BLaER1 treated with 17β-estradiol and CSF1 and Interleukin-3, amounts not matched to agents 10 nM and 100 nM (cell line): ENCODE data around the gene LRRC26.
A peak's percentile ranks its signal among the peaks of the same experiment; 100 is the strongest.

ENCODE experiments used
- H3K27ac ChIP-seq, 11 experiments: shearing (Covaris generic); formaldehyde crosslinking; 2 replicates each; pipeline ENCODE4 v1.8.1; 2022
- H3K27me3 ChIP-seq, 11 experiments: shearing (Covaris generic); formaldehyde crosslinking; 2 replicates each; pipeline ENCODE4 v1.8.1; 2022
- H3K36me3 ChIP-seq, 11 experiments: shearing (Covaris generic); formaldehyde crosslinking; 2 replicates each; pipeline ENCODE4 v1.8.1; 2022
- H3K4me1 ChIP-seq, 10 experiments: shearing (Covaris generic); formaldehyde crosslinking; 2 replicates each; pipeline ENCODE4 v1.8.1; 2022
- H3K4me2 ChIP-seq, 11 experiments: shearing (Covaris generic); formaldehyde crosslinking; 2 replicates each; pipeline ENCODE4 v1.8.1; 2022
- H3K4me3 ChIP-seq, 10 experiments: shearing (Covaris generic); formaldehyde crosslinking; 2 replicates each; pipeline ENCODE4 v1.8.1; 2022
- H3K9ac ChIP-seq, 11 experiments: shearing (Covaris generic); formaldehyde crosslinking; 2 replicates each; pipeline ENCODE4 v1.8.1; 2022
- H3K9me3 ChIP-seq, 11 experiments: shearing (Covaris generic); formaldehyde crosslinking; replicated peaks in 1 of 11; 2 replicates each; pipeline ENCODE4 v1.8.1; 2022
- H4K20me1 ChIP-seq, 11 experiments: shearing (Covaris generic); formaldehyde crosslinking; 2 replicates each; pipeline ENCODE4 v1.8.1; 2022
- Cebpa-rat ChIP-seq, 11 experiments: shearing (Covaris generic); IDR thresholded peaks; 2 replicates each; pipeline ENCODE4 v1.8.1; 2022

LRRC26 gene

GRCh38 chr9:137146527-137146918 is 23.3 kb downstream of the LRRC26 start:
- no peaks in the 10 kb centered on the region for H3K9me3 ChIP-seq
- H3K4me3 ChIP-seq = no peak overlapping the region
- H3K4me2 ChIP-seq = no peak overlapping the region
- H3K4me1 ChIP-seq = peaks cover 12 to 44% (median 30%) of the 10 kb centered on the region in 10 experiments; a peak in 19 of 20 replicates
- H3K27ac ChIP-seq = no peak overlapping the region
- H4K20me1 ChIP-seq = peaks cover 0 to 37% (median 2%) of the 10 kb centered on the region in 11 experiments; a peak in 7 of 22 replicates
- no peaks in the 10 kb centered on the region for H3K36me3 ChIP-seq
- TF ChIP-seq Cebpa-rat (IDR thresholded peaks at IDR 0.05) = no peak
- no peak overlapping the region for H3K9ac ChIP-seq
- H3K27me3 ChIP-seq = peaks cover 0 to 25% (median 7%) of the 10 kb centered on the region in 11 experiments; a peak in 11 of 22 replicates

GRCh38 chr9:137145731-137146526 is 23.9 kb downstream of the LRRC26 start:
- no peaks in the 10 kb centered on the region for H3K9me3 ChIP-seq
- TF ChIP-seq Cebpa-rat (IDR thresholded peaks at IDR 0.05) = no peak
- peaks cover 12 to 47% (median 30%) of the 10 kb centered on the region in 10 experiments; a peak in 19 of 20 replicates for H3K4me1 ChIP-seq
- H3K9ac ChIP-seq = no peak overlapping the region
- H3K27me3 ChIP-seq = peaks cover 5 to 31% (median 13%) of the 10 kb centered on the region in 11 experiments; a peak in 18 of 22 replicates
- H3K36me3 ChIP-seq = no peaks in the 10 kb centered on the region
- H4K20me1 ChIP-seq = peaks cover 0 to 43% (median 2%) of the 10 kb centered on the region in 11 experiments; a peak in 7 of 22 replicates
- H3K27ac ChIP-seq = no peak overlapping the region
- H3K4me3 ChIP-seq = no peak overlapping the region
- H3K4me2 ChIP-seq = no peak overlapping the region

- Histone ChIP-seq H3K9ac (no peak overlapping the region), H3K4me1 (peaks cover 9 to 42% (median 21%) of the 10 kb centered on the region in 10 experiments; a peak in 18 of 20 replicates), H3K4me3 (no peak overlapping the region), H3K9me3 (peaks cover 0 to 4% (median 0%) of the 10 kb centered on the region in 11 experiments; a peak in 1 of 22 replicates), H3K36me3 (no peaks in the 10 kb centered on the region), H3K27me3 (peaks cover 28 to 55% (median 38%) of the 10 kb centered on the region in 11 experiments), H3K4me2 (peak overlapping the region in 3 of 11 experiments; percentile 3 to 10 (median 6); a peak in 3 of 22 replicates), H4K20me1 (peaks cover 0 to 52% (median 6%) of the 10 kb centered on the region in 11 experiments; a peak in 11 of 22 replicates), H3K27ac (no peak overlapping the region)
- no peak for TF ChIP-seq Cebpa-rat (IDR thresholded peaks at IDR 0.05)
These were observed 26.4 kb downstream of the LRRC26 start for GRCh38 chr9:137143459-137143858.

- Histone ChIP-seq H3K4me2 (no peak overlapping the region), H3K27me3 (peaks cover 40 to 67% (median 50%) of the 10 kb centered on the region in 11 experiments), H3K27ac (no peak overlapping the region), H3K4me1 (peaks cover 7 to 40% (median 18%) of the 10 kb centered on the region in 10 experiments; a peak in 18 of 20 replicates), H3K9ac (no peak overlapping the region), H4K20me1 (peaks cover 0 to 58% (median 9%) of the 10 kb centered on the region in 11 experiments; a peak in 11 of 22 replicates), H3K9me3 (peaks cover 0 to 4% (median 0%) of the 10 kb centered on the region in 11 experiments; a peak in 1 of 22 replicates), H3K4me3 (no peak overlapping the region), H3K36me3 (no peaks in the 10 kb centered on the region)
- no peak for TF ChIP-seq Cebpa-rat (IDR thresholded peaks at IDR 0.05)
These were observed 27.6 kb downstream of the LRRC26 start for GRCh38 chr9:137141976-137142936.

GRCh38 chr9:137141050-137141810 is 28.6 kb downstream of the LRRC26 start:
- Histone ChIP-seq H3K36me3 (no peaks in the 10 kb centered on the region), H3K9me3 (peaks cover 0 to 4% (median 0%) of the 10 kb centered on the region in 11 experiments; a peak in 1 of 22 replicates), H3K4me3 (no peak overlapping the region), H4K20me1 (peaks cover 0 to 64% (median 9%) of the 10 kb centered on the region in 11 experiments; a peak in 11 of 22 replicates), H3K27ac (no peak overlapping the region), H3K27me3 (peaks cover 51 to 78% (median 60%) of the 10 kb centered on the region in 11 experiments), H3K4me2 (no peak overlapping the region), H3K9ac (no peak overlapping the region), H3K4me1 (peaks cover 6 to 38% (median 16%) of the 10 kb centered on the region in 10 experiments; a peak in 16 of 20 replicates)
- TF ChIP-seq Cebpa-rat (IDR thresholded peaks at IDR 0.05) = no peak

- peaks cover 6 to 40% (median 16%) of the 10 kb centered on the region in 10 experiments; a peak in 16 of 20 replicates for H3K4me1 ChIP-seq
- TF ChIP-seq Cebpa-rat (IDR thresholded peaks at IDR 0.05) = no peak
- H3K4me3 ChIP-seq = no peak overlapping the region
- H3K27me3 ChIP-seq = peaks cover 58 to 86% (median 68%) of the 10 kb centered on the region in 11 experiments
- peaks cover 0 to 68% (median 9%) of the 10 kb centered on the region in 11 experiments; a peak in 11 of 22 replicates for H4K20me1 ChIP-seq
- H3K9me3 ChIP-seq = peaks cover 0 to 4% (median 0%) of the 10 kb centered on the region in 11 experiments; a peak in 1 of 22 replicates
- H3K27ac ChIP-seq = no peak overlapping the region
- no peak overlapping the region for H3K4me2 ChIP-seq
- no peaks in the 10 kb centered on the region for H3K36me3 ChIP-seq
- H3K9ac ChIP-seq = no peak overlapping the region
These were observed 29.5 kb downstream of the LRRC26 start for GRCh38 chr9:137140151-137141012.

GRCh38 chr9:137139468-137140150 is 30.2 kb downstream of the LRRC26 start:
- peaks cover 0 to 68% (median 9%) of the 10 kb centered on the region in 11 experiments; a peak in 11 of 22 replicates for H4K20me1 ChIP-seq
- peak overlapping the region; percentile 34 to 72 (median 65); a peak in 21 of 22 replicates for H3K4me2 ChIP-seq
- H3K9me3 ChIP-seq = peaks cover 0 to 4% (median 0%) of the 10 kb centered on the region in 11 experiments; a peak in 1 of 22 replicates
- no peak overlapping the region for H3K27ac ChIP-seq
- H3K9ac ChIP-seq = no peak overlapping the region
- H3K36me3 ChIP-seq = no peaks in the 10 kb centered on the region
- H3K4me3 ChIP-seq = peak overlapping the region in 1 of 10 experiments; percentile 16; a peak in 1 of 20 replicates
- no peak for TF ChIP-seq Cebpa-rat (IDR thresholded peaks at IDR 0.05)
- peaks cover 6 to 40% (median 16%) of the 10 kb centered on the region in 10 experiments; a peak in 16 of 20 replicates for H3K4me1 ChIP-seq
- H3K27me3 ChIP-seq = peaks cover 62 to 94% (median 72%) of the 10 kb centered on the region in 11 experiments
